Heart left ventricle (tissue), 16 donors: ENCODE measurements around the gene SAT1. TPM values are rescaled to one million over a fixed set of nuclear protein-coding genes. Genes with fewer than 3 reads are reported as not detected.
A peak's percentile ranks its signal among the peaks of the same experiment; 100 is the strongest.

Experiments used
- ATAC-seq, 4 donors: fragments of 200-7000 bp; cut with Tn5 transposase; one replicate each; pipeline ENCODE4 v1.9.1; 2020 to 2022; ENCODE audit warnings: moderate library complexity in 4 of 4, mild to moderate bottlenecking in 3 of 4, moderate number of reproducible peaks in 1 of 4
- DNase-seq, 5 donors: peaks; one replicate each; pipeline ENCODE4 v3.0.0-alpha.2; 2020
- H3K27ac ChIP-seq, 12 donors: fragments of 200-600 bp; sonication (generic) in 4 of 12; one replicate each; pipeline versions ENCODE4 v1.5.0 to v1.8.0; 2016 to 2022; ENCODE audit warnings: mild to moderate bottlenecking in 2 of 12
- H3K27me3 ChIP-seq, 9 donors: fragments of 200-600 bp; sonication (generic) in 2 of 9; one replicate each; pipeline versions ENCODE4 v1.5.1 to v1.8.0; 2016 to 2022; ENCODE audit warnings: mild to moderate bottlenecking in 3 of 9
- H3K36me3 ChIP-seq, 9 donors: fragments of 200-600 bp; sonication (generic) in 2 of 9; one replicate each; pipeline versions ENCODE4 v1.5.0 to v1.8.0; 2018 to 2022; ENCODE audit warnings: mild to moderate bottlenecking in 2 of 9
- H3K4me1 ChIP-seq, 12 donors: fragments of 200-600 bp; sonication (generic) in 4 of 12; one replicate each; pipeline versions ENCODE4 v1.5.0 to v1.8.0; 2016 to 2022; ENCODE audit warnings: mild to moderate bottlenecking in 3 of 12
- H3K4me3 ChIP-seq, 12 donors: fragments of 200-600 bp; sonication (generic) in 4 of 12; one replicate each; pipeline versions ENCODE4 v1.5.0 to v1.8.0; 2017 to 2022; ENCODE audit warnings: mild to moderate bottlenecking in 9 of 12, moderate library complexity in 4 of 12
- H3K9me3 ChIP-seq, 12 donors: fragments of 200-600 bp; sonication (generic) in 4 of 12; one replicate each; pipeline versions ENCODE4 v1.5.0 to v1.8.0; 2016 to 2022; ENCODE audit warnings: mild to moderate bottlenecking in 1 of 12
- POLR2A ChIP-seq, 2 donors: fragments of 450-650 bp; IDR thresholded peaks; one replicate each; pipeline ENCODE4 v1.6.1; 2017; ENCODE audit warnings: antibody characterized with exemption in 2 of 2, mild to moderate bottlenecking in 2 of 2, moderate library complexity in 2 of 2
- WGBS, 4 donors: extraction: QIAGEN DNeasy Blood & Tissue Kit in 2 of 4; methylation state at CpG; one replicate each; pipeline versions ENCODE4 v1.1.5 to v1.1.7; 2013 to 2018; 5-methylcytosine and 5-hydroxymethylcytosine counted together
- intact Hi-C, 10 donors: fragments of 100-400 bp; cut with DNase I; formaldehyde crosslinking; loops; one replicate each; pipeline versions ENCODE4 v1.11.1 to v1.14.2; 2022
- polyA plus RNA-seq, 2 donors: library from polyadenylated mRNA; stranded (reverse); fragments of 200-250 nt; gene quantifications; one replicate each; pipeline ENCODE4 v1.2.3, GENCODE V29; 2013
- total RNA-seq, 9 donors: library from RNA; depleted of rRNA in 2 of 9; stranded (reverse); fragments of >200 nt in 2 of 9; fragmentation: NEBNext Ultra II Directional in 3 of 9; extraction: Animal tissue kit (Norgen Biotek cat#: 25700) in 3 of 9; gene quantifications; one replicate each; pipeline versions ENCODE4 v1.1.0 to v1.2.4, GENCODE V29; 2016 to 2023
- TF ChIP-seq, protein P1 (sequence below), 12 donors: fragments of 200-600 bp; sonication (generic) in 4 of 12; IDR thresholded peaks; one replicate each; pipeline versions ENCODE4 v1.5.0 to v1.8.0; 2018 to 2022; ENCODE audit warnings: antibody characterized with exemption in 12 of 12, mild to moderate bottlenecking in 5 of 12
- donor health status: ischemic (EF 13 %, LVEDD 7.1; RV severe dilation, severe dysfunction).
- donor health status: healthy with polysubstance abuse.
- donor health status: DM: no; HTN: yes; CAD: no.
- donor health status: DM: no; HTN: no; CAD: no.
- donor health status: ischemic (EF 25% LVEDD 6.9; RV normal size, moderate dysfunction).
- donor health status: ischemic (EF 25% LVEDD 5.7; RV mildly dilated, moderate dysfunction).
- donor health status: healthy.
- donor health status: DM: yes; HTN: yes; CAD: no.
- donor health status: ischemic (EF 35%, LVEDD 5.7; RV mildly dilated, moderate dysfunction).
- donor health status: nonischemic (EF 11% LVEDD 7.7; RV severe dilation, severe dysfunction).
- donor health status: DM: yes; HTN: yes; CAD: no.
- donor health status: PGD.
- donor health status: ischemic (EF 29% LVEDD 5.4; RV normal size, mild dysfunction).
- donor health status: nonischemic (EF 23%, LVEDD 6.1; RV moderate dilation, normal function).

SAT1 gene
- total and polyA plus RNA-seq, 11 donors: 67.0 to 814 (median 185) TPM

DNA sequence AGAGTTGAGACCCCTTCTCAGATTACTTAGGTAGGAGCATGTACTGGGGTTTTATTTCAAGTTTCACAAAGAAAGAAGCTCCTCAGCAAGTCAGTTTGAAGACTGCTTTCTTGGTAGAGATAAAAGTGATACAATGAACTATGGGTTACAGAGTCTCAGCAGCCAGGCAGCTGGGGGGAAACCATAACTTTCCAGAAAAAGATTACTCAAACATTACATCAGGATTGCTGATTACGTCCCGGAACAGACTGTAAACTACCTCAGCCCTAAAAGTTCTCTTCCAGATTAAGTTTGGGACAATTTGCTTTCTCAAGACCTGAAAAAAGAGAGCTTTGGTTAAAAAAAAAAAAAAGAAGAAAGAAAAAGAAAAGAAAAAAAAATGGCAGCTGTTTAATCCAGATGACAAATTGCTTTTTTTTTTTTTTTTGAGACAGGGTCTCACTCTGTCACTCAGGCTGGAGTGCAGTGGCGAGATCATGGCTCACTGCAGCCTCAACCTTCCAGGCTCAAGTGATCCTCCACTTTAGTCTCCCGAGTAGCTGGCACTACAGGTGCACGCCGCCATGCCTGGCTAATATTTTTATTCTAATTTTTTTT is 16.6 kb downstream of the SAT1 start:
- H3K4me1 ChIP-seq: peaks cover 0 to 18% (median 2%) of the 10 kb centered on the region in 12 donors
- no peak overlapping the region for H3K4me3 ChIP-seq
- TF ChIP-seq, protein P1, sequence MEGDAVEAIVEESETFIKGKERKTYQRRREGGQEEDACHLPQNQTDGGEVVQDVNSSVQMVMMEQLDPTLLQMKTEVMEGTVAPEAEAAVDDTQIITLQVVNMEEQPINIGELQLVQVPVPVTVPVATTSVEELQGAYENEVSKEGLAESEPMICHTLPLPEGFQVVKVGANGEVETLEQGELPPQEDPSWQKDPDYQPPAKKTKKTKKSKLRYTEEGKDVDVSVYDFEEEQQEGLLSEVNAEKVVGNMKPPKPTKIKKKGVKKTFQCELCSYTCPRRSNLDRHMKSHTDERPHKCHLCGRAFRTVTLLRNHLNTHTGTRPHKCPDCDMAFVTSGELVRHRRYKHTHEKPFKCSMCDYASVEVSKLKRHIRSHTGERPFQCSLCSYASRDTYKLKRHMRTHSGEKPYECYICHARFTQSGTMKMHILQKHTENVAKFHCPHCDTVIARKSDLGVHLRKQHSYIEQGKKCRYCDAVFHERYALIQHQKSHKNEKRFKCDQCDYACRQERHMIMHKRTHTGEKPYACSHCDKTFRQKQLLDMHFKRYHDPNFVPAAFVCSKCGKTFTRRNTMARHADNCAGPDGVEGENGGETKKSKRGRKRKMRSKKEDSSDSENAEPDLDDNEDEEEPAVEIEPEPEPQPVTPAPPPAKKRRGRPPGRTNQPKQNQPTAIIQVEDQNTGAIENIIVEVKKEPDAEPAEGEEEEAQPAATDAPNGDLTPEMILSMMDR (IDR thresholded peaks at IDR 0.05): no peak
- TF ChIP-seq POLR2A (IDR thresholded peaks at IDR 0.05): no peak
- DNase-seq (no peak), ATAC-seq (no peak)
- no peak overlapping the region for H3K27ac ChIP-seq
- H3K36me3 ChIP-seq: no peaks in the 10 kb centered on the region
- no peaks in the 10 kb centered on the region for H3K9me3 ChIP-seq
- H3K27me3 ChIP-seq: peaks cover 0 to 4% (median 0%) of the 10 kb centered on the region in 9 donors
- WGBS, 4 donors: 70 to 77% (median 74%) methylated on average over 6 of the region's 6 CpGs
- intact Hi-C loops: loop anchor here in 2 of 10 donors (10.0 kb wide), 1 partner anchor 55 kb away; no protein-coding TSS in a partner anchor

DNA sequence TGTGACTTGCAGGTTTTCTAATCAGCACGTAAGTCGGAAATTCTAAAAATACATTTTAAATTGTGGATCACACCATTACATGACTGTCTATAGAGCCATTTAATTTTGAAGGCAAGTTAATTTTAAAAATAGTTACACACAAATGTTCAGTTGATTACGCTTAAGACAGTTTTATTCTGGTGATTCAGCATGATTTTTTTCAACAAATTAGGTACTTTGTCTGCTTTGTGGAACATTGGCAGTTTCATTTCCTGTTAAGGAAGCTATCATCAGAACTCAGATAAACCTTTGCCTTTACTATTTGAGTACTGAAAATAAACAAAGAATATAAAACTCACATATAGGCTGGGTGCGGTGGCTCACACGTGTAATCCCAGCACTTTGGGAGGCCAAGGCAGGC is 19.5 kb downstream of the SAT1 start:
- peak overlapping the region in 6 of 12 donors; percentile 24 to 84 (median 65) for H3K27ac ChIP-seq
- peaks cover 0 to 4% (median 0%) of the 10 kb centered on the region in 9 donors for H3K27me3 ChIP-seq
- no peak for TF ChIP-seq POLR2A (IDR thresholded peaks at IDR 0.05)
- TF ChIP-seq, protein P1 (IDR thresholded peaks at IDR 0.05): no peak
- no peak overlapping the region for H3K4me3 ChIP-seq
- ATAC-seq (no peak), DNase-seq (no peak)
- intact Hi-C loops: loop anchor here in 2 of 10 donors (10.0 kb wide), 1 partner anchor 52 kb away; no protein-coding TSS in a partner anchor
- 52 to 71% (median 59%) methylated on average over 5 of the region's 5 CpGs for WGBS, 4 donors
- H3K9me3 ChIP-seq: no peaks in the 10 kb centered on the region
- peaks cover 0 to 18% (median 2%) of the 10 kb centered on the region in 12 donors for H3K4me1 ChIP-seq
- H3K36me3 ChIP-seq: no peaks in the 10 kb centered on the region

DNA sequence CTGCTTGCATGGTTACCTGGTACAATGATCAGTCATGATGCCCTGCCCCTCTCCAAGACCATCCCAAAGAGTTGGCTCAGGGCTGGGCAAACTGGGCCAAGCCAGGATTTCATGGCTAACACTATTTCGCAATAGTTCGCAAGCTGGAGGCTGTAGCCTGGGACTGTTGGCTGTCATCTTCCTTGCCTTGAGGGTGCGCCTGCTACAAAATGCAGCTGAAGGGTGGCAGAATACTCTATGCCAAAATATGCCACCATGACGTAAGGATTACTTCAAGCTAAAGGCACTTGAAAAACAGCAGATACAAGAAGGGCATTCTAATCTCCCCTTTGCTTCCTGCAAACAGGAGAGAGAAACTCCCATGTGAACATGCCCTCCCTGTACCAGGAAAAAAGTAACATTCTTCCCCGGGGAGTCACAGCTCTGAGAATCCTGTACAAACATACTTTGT is 21.0 kb downstream of the SAT1 start:
- H3K4me1 ChIP-seq: peaks cover 0 to 18% (median 2%) of the 10 kb centered on the region in 12 donors
- no peak for TF ChIP-seq POLR2A (IDR thresholded peaks at IDR 0.05)
- TF ChIP-seq, protein P1 (IDR thresholded peaks at IDR 0.05): no peak
- intact Hi-C loops: loop anchor here in 2 of 10 donors (10.0 kb wide), 1 partner anchor 51 kb away; no protein-coding TSS in a partner anchor
- ATAC-seq (peak; percentile 81 to 93 (median 88)), DNase-seq (peak in 3 of 5 donors; percentile 44 to 62 (median 53))
- no peak overlapping the region for H3K4me3 ChIP-seq
- H3K36me3 ChIP-seq: no peaks in the 10 kb centered on the region
- H3K9me3 ChIP-seq: no peaks in the 10 kb centered on the region
- WGBS, 4 donors: 41 to 69% (median 48%) methylated on average over 5 of the region's 5 CpGs
- H3K27ac ChIP-seq: peak overlapping the region in 11 of 12 donors; percentile 4 to 84 (median 72)
- H3K27me3 ChIP-seq: peaks cover 0 to 4% (median 0%) of the 10 kb centered on the region in 9 donors

DNA sequence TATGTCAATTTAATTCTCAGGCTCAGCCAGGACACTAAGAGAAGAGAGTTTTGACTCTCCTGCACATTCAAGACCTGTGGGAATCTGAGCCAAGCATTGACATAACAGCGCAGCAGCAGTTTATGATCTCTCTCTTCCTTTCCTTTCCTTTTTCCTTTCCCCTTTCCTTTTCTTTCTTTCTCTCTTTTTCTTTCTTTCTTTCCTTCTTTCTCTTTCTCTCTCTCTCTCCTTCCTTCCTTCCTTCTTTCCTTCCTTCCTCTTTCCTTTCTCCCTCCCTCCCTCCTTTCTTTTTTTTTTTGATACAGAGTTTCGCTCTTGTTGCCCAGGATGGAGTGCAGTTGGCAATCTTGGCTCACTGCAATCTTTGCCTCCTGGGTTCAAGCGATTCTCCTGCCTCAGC is 21.6 kb downstream of the SAT1 start:
- H3K4me3 ChIP-seq: no peak overlapping the region
- ATAC-seq (no peak), DNase-seq (no peak)
- H3K36me3 ChIP-seq: no peaks in the 10 kb centered on the region
- H3K4me1 ChIP-seq: peaks cover 0 to 18% (median 2%) of the 10 kb centered on the region in 12 donors
- no peaks in the 10 kb centered on the region for H3K27me3 ChIP-seq
- H3K9me3 ChIP-seq: no peaks in the 10 kb centered on the region
- no peak for TF ChIP-seq POLR2A (IDR thresholded peaks at IDR 0.05)
- TF ChIP-seq, protein P1 (IDR thresholded peaks at IDR 0.05): no peak
- peak overlapping the region in 11 of 12 donors; percentile 11 to 84 (median 72) for H3K27ac ChIP-seq
- WGBS, 4 donors: 74 to 84% (median 79%) methylated on average over 3 of the region's 3 CpGs
- intact Hi-C loops: loop anchor here in 2 of 10 donors (10.0 kb wide), 1 partner anchor 50 kb away; no protein-coding TSS in a partner anchor
